ENCODE data around the gene HGS. TPM values are rescaled to one million over a fixed set of nuclear protein-coding genes. Genes with fewer than 3 reads are reported as not detected.

The HGS gene
- total and polyA plus RNA-seq, 2 of the 13 experiments (the other 11 are each of a cell fraction or from before 2014, with no cell fraction given), result 73.3 to 78.1 TPM

- no peak for TF ChIP-seq FOXA3 (CRISPR knock-in tag; IDR thresholded peaks at IDR 0.05)
- TF ChIP-seq HHEX (CRISPR knock-in tag; IDR thresholded peaks at IDR 0.05), result no peak
- no peak for TF ChIP-seq XRCC5 (optimal IDR thresholded peaks at IDR 0.05; ENCODE audit: low read length)
- TF ChIP-seq ZNF24 (IDR thresholded peaks at IDR 0.05), result no peak
- no peak for TF ChIP-seq USF2 (IDR thresholded peaks at IDR 0.05; ENCODE audit: low read depth, low read length)
- TF ChIP-seq USF2 (CRISPR knock-in tag; IDR thresholded peaks at IDR 0.05; ENCODE audit: borderline replicate concordance), result no peak
- TF ChIP-seq SATB2 (CRISPR knock-in tag; IDR thresholded peaks at IDR 0.05), result no peak
- TF ChIP-seq MED1 (CRISPR knock-in tag; IDR thresholded peaks at IDR 0.05), result peak; percentile 14; the same call in 1 of the 2 replicates
- TF ChIP-seq ZNF543 (CRISPR knock-in tag; IDR thresholded peaks at IDR 0.05), result no peak
- TF ChIP-seq TCF7 (IDR thresholded peaks at IDR 0.05; ENCODE audit: low read depth), result no peak
- TF ChIP-seq CAMTA2 (CRISPR knock-in tag; IDR thresholded peaks at IDR 0.05; ENCODE audit: borderline replicate concordance), result no peak
- TF ChIP-seq ZNF615 (CRISPR knock-in tag; IDR thresholded peaks at IDR 0.05; ENCODE audit: borderline replicate concordance), result no peak
- no peak for TF ChIP-seq GATAD1 (CRISPR knock-in tag; IDR thresholded peaks at IDR 0.05)
- TF ChIP-seq IRF2 (CRISPR knock-in tag; IDR thresholded peaks at IDR 0.05), result no peak
- TF ChIP-seq ONECUT2 (CRISPR knock-in tag; IDR thresholded peaks at IDR 0.05), result no peak
- TF ChIP-seq GMEB1 (CRISPR knock-in tag; IDR thresholded peaks at IDR 0.05; ENCODE audit: borderline replicate concordance), result no peak
- TF ChIP-seq ZNF124 (CRISPR knock-in tag; IDR thresholded peaks at IDR 0.05), result no peak
- no peak for TF ChIP-seq ZSCAN31 (CRISPR knock-in tag; IDR thresholded peaks at IDR 0.05; ENCODE audit: low read depth)
- TF ChIP-seq PRPF4 (IDR thresholded peaks at IDR 0.05; ENCODE audit: low read depth, low read length, poor library complexity, severe bottlenecking), result no peak
- no peak for TF ChIP-seq SNAI1 (CRISPR knock-in tag; IDR thresholded peaks at IDR 0.05; ENCODE audit: borderline replicate concordance)
- TF ChIP-seq CREB1 (IDR thresholded peaks at IDR 0.05), result no peak
- no peak for TF ChIP-seq CREB1 (CRISPR knock-in tag; IDR thresholded peaks at IDR 0.05)
- TF ChIP-seq NR2F1 (CRISPR knock-in tag; IDR thresholded peaks at IDR 0.05), result no peak
- TF ChIP-seq ZNF577 (CRISPR knock-in tag; IDR thresholded peaks at IDR 0.05; ENCODE audit: borderline replicate concordance, low read depth), result no peak
- TF ChIP-seq SPEN (CRISPR knock-in tag; IDR thresholded peaks at IDR 0.05; ENCODE audit: low read depth), result no peak; the same call in 1 of the 2 replicates
- no peak for TF ChIP-seq ZNF7 (CRISPR knock-in tag; IDR thresholded peaks at IDR 0.05)
- no peak for TF ChIP-seq ZFP41 (CRISPR knock-in tag; IDR thresholded peaks at IDR 0.05; ENCODE audit: borderline replicate concordance)
These were observed 39.9 kb downstream of the HGS start (continued) for GRCh38 chr17:81723651-81724209.
